SK-N-SH (cell line): ENCODE measurements around the gene NEK6. TPM values are rescaled to one million over a fixed set of nuclear protein-coding genes. Genes with fewer than 3 reads are reported as not detected.

Experiments used
- CTCF ChIA-PET: fragments of 300-600, 350-600 bp; formaldehyde crosslinking; extraction: SDS; loops from one replicate; lab custom pipeline; 2021; lab: Yijun Ruan, JAX
- POLR2A ChIA-PET: fragments of 350-600 bp; sonication (Branson Sonifier 250); formaldehyde crosslinking; extraction: SDS; loops from one replicate; lab custom pipeline; 2020; ENCODE audit warnings: antibody characterized with exemption, inconsistent platforms; lab: Yijun Ruan, JAX
- DNase-seq: peaks from one replicate; pipeline ENCODE4 v3.0.0; 2012
- H2AFZ ChIP-seq: fragments of 200-600 bp; sonication (generic); 2 replicates; pipeline ENCODE4 v1.8.1; 2016; ENCODE audit warnings: antibody characterized with exemption, mild to moderate bottlenecking, low read depth
- H3F3A ChIP-seq: fragments of 200-600 bp; sonication (generic); replicated peaks from 2 replicates; pipeline ENCODE3; 2016; ENCODE audit warnings: antibody characterized with exemption, mild to moderate bottlenecking; ENCODE audit not compliant: insufficient read depth
- H3K27ac ChIP-seq, 2 experiments: fragments of 200-500 bp in 1 of 2; fragments of 200-600 bp in 1 of 2; sonication (Bioruptor generic) in 1 of 2; sonication (generic), shearing (Covaris generic) in 1 of 2; 2 replicates each; pipeline versions ENCODE4 v1.5.1 to v1.6.1; 2014 to 2016; ENCODE audit warnings: low read depth in 2 of 2, inconsistent platforms in 1 of 2, low read length in 1 of 2, mild to moderate bottlenecking in 1 of 2, mixed read lengths in 1 of 2
- H3K27me3 ChIP-seq: fragments of 200-600 bp; sonication (generic), shearing (Covaris generic); 2 replicates; pipeline ENCODE4 v1.6.1; 2016; ENCODE audit warnings: mixed run types; ENCODE audit not compliant: insufficient read depth
- H3K36me3 ChIP-seq, 2 experiments: fragments of 200-500 bp in 1 of 2; fragments of 200-600 bp in 1 of 2; sonication (Bioruptor generic) in 1 of 2; sonication (generic) in 1 of 2; replicated peaks in 1 of 2; 2 replicates each; pipeline versions ENCODE3 to v1.5.1; 2014 to 2016; ENCODE audit warnings: low read length in 1 of 2, mild to moderate bottlenecking in 1 of 2; ENCODE audit not compliant: insufficient read depth in 2 of 2, control insufficient read depth in 1 of 2
- H3K4me1 ChIP-seq, 2 experiments: fragments of 200-500 bp in 1 of 2; fragments of 200-600 bp in 1 of 2; sonication (Bioruptor generic) in 1 of 2; sonication (generic), shearing (Covaris generic) in 1 of 2; 2 replicates each; pipeline versions ENCODE4 v1.5.1 to v1.6.1; 2014 to 2016; ENCODE audit warnings: low read depth in 1 of 2, low read length in 1 of 2, mixed run types in 1 of 2; ENCODE audit not compliant: insufficient read depth in 2 of 2, control insufficient read depth in 1 of 2
- H3K4me2 ChIP-seq: fragments of 200-600 bp; sonication (generic), shearing (Covaris generic); 2 replicates; pipeline ENCODE4 v1.6.1; 2017; ENCODE audit warnings: mixed run types
- H3K4me3 ChIP-seq, 2 experiments: fragments of 200-500 bp in 1 of 2; fragments of 200-600 bp in 1 of 2; sonication (Bioruptor generic) in 1 of 2; sonication (generic), shearing (Covaris generic) in 1 of 2; 2 replicates each; pipeline versions ENCODE4 v1.5.1 to v1.8.1; 2014 to 2016; ENCODE audit warnings: low read depth in 2 of 2, inconsistent platforms in 1 of 2, low read length in 1 of 2, mild to moderate bottlenecking in 1 of 2, mixed read lengths in 1 of 2, moderate library complexity in 1 of 2
- H3K79me2 ChIP-seq: fragments of 200-600 bp; sonication (generic); 2 replicates; pipeline ENCODE4 v1.8.1; 2017; ENCODE audit warnings: mild to moderate bottlenecking; ENCODE audit not compliant: insufficient read depth
- H3K9ac ChIP-seq: fragments of 200-600 bp; sonication (generic); 2 replicates; pipeline ENCODE4 v1.6.1; 2017; ENCODE audit warnings: mixed run types
- H3K9me2 ChIP-seq: fragments of 200-600 bp; sonication (generic); 2 replicates; pipeline ENCODE4 v1.6.1; 2017; ENCODE audit warnings: mixed run types
- H3K9me3 ChIP-seq: fragments of 200-600 bp; sonication (generic); 2 replicates; pipeline ENCODE4 v1.6.1; 2017; ENCODE audit warnings: mixed run types, mild to moderate bottlenecking, moderate library complexity
- H4K20me1 ChIP-seq: fragments of 200-600 bp; sonication (generic); 2 replicates; pipeline ENCODE4 v1.6.1; 2017; ENCODE audit warnings: mild to moderate bottlenecking, mixed run types; ENCODE audit not compliant: insufficient read depth
- ELF1 ChIP-seq: IDR thresholded peaks from 2 replicates; pipeline ENCODE4 v1.4.0; 2012
- EP300 ChIP-seq, 2 experiments: IDR thresholded peaks; 2 replicates each; pipeline versions ENCODE4 v1.4.0 to v1.6.1; 2012; ENCODE audit warnings: borderline replicate concordance in 1 of 2, low read depth in 1 of 2, low read length in 1 of 2
- FOSL2 ChIP-seq: IDR thresholded peaks from 2 replicates; pipeline ENCODE4 v1.4.0; 2012; ENCODE audit warnings: low read depth, mild to moderate bottlenecking, moderate library complexity, borderline replicate concordance
- FOXJ3 ChIP-seq: sonication (generic); formaldehyde crosslinking; IDR thresholded peaks from 2 replicates; pipeline ENCODE4 v1.5.1; 2020; ENCODE audit warnings: mild to moderate bottlenecking, missing genetic modification reagents
- JUND ChIP-seq: IDR thresholded peaks from 2 replicates; pipeline ENCODE4 v1.4.0; 2012
- MEF2A ChIP-seq: IDR thresholded peaks from 2 replicates; pipeline ENCODE4 v1.4.0; 2012; ENCODE audit warnings: low read depth, borderline replicate concordance
- NRF1 ChIP-seq: IDR thresholded peaks from 2 replicates; pipeline ENCODE4 v1.6.1; 2012; ENCODE audit warnings: low read depth, mild to moderate bottlenecking, low read length
- REST ChIP-seq: IDR thresholded peaks from 2 replicates; pipeline ENCODE4 v1.6.1; 2012; ENCODE audit warnings: mild to moderate bottlenecking, low read depth, low read length, moderate library complexity
- RFX5 ChIP-seq: IDR thresholded peaks from 2 replicates; pipeline ENCODE4 v1.6.1; 2012; ENCODE audit warnings: mild to moderate bottlenecking, improper control_type of control experiment, low read length
- RXRA ChIP-seq: IDR thresholded peaks from 2 replicates; pipeline ENCODE4 v1.4.0; 2012; ENCODE audit warnings: low read depth, mild to moderate bottlenecking, borderline replicate concordance
- TCF12 ChIP-seq: IDR thresholded peaks from 2 replicates; pipeline ENCODE4 v1.4.0; 2012
- TEAD4 ChIP-seq: IDR thresholded peaks from 2 replicates; pipeline ENCODE4 v1.4.0; 2012; ENCODE audit warnings: mild to moderate bottlenecking, borderline replicate concordance; ENCODE audit not compliant: insufficient read depth
- USF1 ChIP-seq: IDR thresholded peaks from 2 replicates; pipeline ENCODE4 v1.4.0; 2012; ENCODE audit warnings: low read depth, borderline replicate concordance
- ZBTB33 ChIP-seq: IDR thresholded peaks from 2 replicates; pipeline ENCODE4 v1.4.0; 2012; ENCODE audit warnings: low read depth, borderline replicate concordance
- WGBS: methylation state at CpG from one replicate; pipeline ENCODE4 v1.1.6; 2017; ENCODE audit warnings: low lambda C conversion rate; 5-methylcytosine and 5-hydroxymethylcytosine counted together
- polyA plus RNA-seq, 3 experiments: library from polyadenylated mRNA; depleted of rRNA; stranded (reverse); fragments of >200 nt; gene quantifications; 2 replicates each; pipeline ENCODE4 v1.2.3, GENCODE V29; 2012
- TF ChIP-seq, protein P1 (sequence below): IDR thresholded peaks from 2 replicates; pipeline ENCODE4; 2012
- TF ChIP-seq, protein P2 (sequence below): fragments of 150-350 bp; IDR thresholded peaks from 2 replicates; pipeline ENCODE4 v1.6.1; 2016; ENCODE audit warnings: mild to moderate bottlenecking, low read depth, low read length

Gene NEK6
- polyA plus RNA-seq, 1 of the 3 experiments (the other 2 are of a cell fraction), result 89.8 TPM

GRCh38 chr9:124258607-124259157 is 933 bp downstream of the NEK6 start:
- H3K4me1 ChIP-seq, result peaks cover 10 to 34% of the 10 kb centered on the region in 2 experiments
- peaks cover 61% of the 10 kb centered on the region for H3K79me2 ChIP-seq
- CTCF ChIA-PET, result no interaction called here

More at GRCh38 chr9:124258607-124259157, 933 bp downstream of the NEK6 start:
- Histone ChIP-seq H3F3A (peaks cover 49% of the 10 kb centered on the region), H3K27ac (peak overlapping the region; percentile 85 to 92), H2AFZ (no peak overlapping the region), H3K27me3 (no peaks in the 10 kb centered on the region), H3K9me2 (no peaks in the 10 kb centered on the region), H3K4me3 (peak overlapping the region; percentile 60 to 76), H4K20me1 (peaks cover 19% of the 10 kb centered on the region; the same call in 1 of the 2 replicates), H3K36me3 (peaks cover 0 to 9% of the 10 kb centered on the region in 2 experiments), H3K9ac (peak overlapping the region; percentile 92), H3K9me3 (no peaks in the 10 kb centered on the region), H3K4me2 (peak overlapping the region; percentile 95)
- WGBS, result 27% methylated on average over 6 of the region's 17 CpGs
- TF ChIP-seq, protein P1, sequence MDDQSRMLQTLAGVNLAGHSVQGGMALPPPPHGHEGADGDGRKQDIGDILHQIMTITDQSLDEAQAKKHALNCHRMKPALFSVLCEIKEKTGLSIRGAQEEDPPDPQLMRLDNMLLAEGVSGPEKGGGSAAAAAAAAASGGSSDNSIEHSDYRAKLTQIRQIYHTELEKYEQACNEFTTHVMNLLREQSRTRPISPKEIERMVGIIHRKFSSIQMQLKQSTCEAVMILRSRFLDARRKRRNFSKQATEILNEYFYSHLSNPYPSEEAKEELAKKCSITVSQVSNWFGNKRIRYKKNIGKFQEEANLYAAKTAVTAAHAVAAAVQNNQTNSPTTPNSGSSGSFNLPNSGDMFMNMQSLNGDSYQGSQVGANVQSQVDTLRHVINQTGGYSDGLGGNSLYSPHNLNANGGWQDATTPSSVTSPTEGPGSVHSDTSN, result no peak; the same call in 1 of the 2 replicates
- no peak for TF ChIP-seq REST
- TF ChIP-seq USF1, result no peak
- no peak for TF ChIP-seq ZBTB33
- no peak for TF ChIP-seq NRF1
- TF ChIP-seq EP300 (IDR thresholded peaks at IDR 0.05; ENCODE audit: borderline replicate concordance in 1 of 2, low read depth in 1 of 2, low read length in 1 of 2), result no peak
- TF ChIP-seq TEAD4, result no peak
- no peak for TF ChIP-seq RXRA
- TF ChIP-seq FOXJ3 (CRISPR knock-in tag), result no peak
- no peak for TF ChIP-seq RFX5
- TF ChIP-seq JUND, result no peak
- no peak for TF ChIP-seq ELF1
- no peak for TF ChIP-seq MEF2A
- no peak for TF ChIP-seq FOSL2
- TF ChIP-seq, protein P2, sequence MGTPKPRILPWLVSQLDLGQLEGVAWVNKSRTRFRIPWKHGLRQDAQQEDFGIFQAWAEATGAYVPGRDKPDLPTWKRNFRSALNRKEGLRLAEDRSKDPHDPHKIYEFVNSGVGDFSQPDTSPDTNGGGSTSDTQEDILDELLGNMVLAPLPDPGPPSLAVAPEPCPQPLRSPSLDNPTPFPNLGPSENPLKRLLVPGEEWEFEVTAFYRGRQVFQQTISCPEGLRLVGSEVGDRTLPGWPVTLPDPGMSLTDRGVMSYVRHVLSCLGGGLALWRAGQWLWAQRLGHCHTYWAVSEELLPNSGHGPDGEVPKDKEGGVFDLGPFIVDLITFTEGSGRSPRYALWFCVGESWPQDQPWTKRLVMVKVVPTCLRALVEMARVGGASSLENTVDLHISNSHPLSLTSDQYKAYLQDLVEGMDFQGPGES, result no peak
- TF ChIP-seq TCF12, result no peak
- POLR2A ChIA-PET, result no interaction called here
- peak; percentile 69 for DNase-seq
